ENCODE measurements around the gene LAIR2. TPM values are rescaled to one million over a fixed set of nuclear protein-coding genes. Genes with fewer than 3 reads are reported as not detected.

The LAIR2 gene
- total and polyA plus RNA-seq, 2 of the 13 experiments (the other 11 are each of a cell fraction or from before 2014, with no cell fraction given): 1.3 to 1.9 TPM

DNA sequence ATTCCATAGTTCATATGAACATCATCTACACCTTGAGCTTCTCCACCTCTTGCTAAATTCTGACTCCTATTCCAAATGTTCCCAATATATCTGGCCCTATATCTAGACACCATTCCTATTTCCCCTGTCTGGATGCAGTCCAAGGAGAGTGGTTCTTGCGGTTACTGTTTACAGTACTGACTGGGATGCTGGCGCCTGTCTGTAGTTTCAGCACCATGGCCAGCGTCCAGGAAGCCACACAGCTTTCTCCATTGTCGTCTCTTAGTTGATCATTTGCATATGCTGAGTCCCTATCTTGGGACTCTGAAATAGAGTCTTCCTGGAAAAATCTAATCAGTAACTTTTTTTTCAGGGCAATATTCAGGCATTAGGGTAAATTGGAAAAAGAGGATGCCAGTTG lies 14.9 kb downstream of the LAIR2 start (continued):
- TF ChIP-seq RXRB (CRISPR knock-in tag; IDR thresholded peaks at IDR 0.05; ENCODE audit: borderline replicate concordance) (peak; percentile 59; the same call in 1 of the 2 replicates), KMT2B (CRISPR knock-in tag; IDR thresholded peaks at IDR 0.05) (peak; percentile 26; the same call in 1 of the 2 replicates), JDP2 (CRISPR knock-in tag; IDR thresholded peaks at IDR 0.05; ENCODE audit: borderline replicate concordance) (no peak), ZFY (CRISPR knock-in tag; IDR thresholded peaks at IDR 0.05) (0 out of 2 replicates have a peak, but pooled peaks have one; percentile 20), SOX5 (CRISPR knock-in tag; IDR thresholded peaks at IDR 0.05; ENCODE audit: borderline replicate concordance) (peak; percentile 26; the same call in 1 of the 2 replicates)
- TF ChIP-seq, protein P1, sequence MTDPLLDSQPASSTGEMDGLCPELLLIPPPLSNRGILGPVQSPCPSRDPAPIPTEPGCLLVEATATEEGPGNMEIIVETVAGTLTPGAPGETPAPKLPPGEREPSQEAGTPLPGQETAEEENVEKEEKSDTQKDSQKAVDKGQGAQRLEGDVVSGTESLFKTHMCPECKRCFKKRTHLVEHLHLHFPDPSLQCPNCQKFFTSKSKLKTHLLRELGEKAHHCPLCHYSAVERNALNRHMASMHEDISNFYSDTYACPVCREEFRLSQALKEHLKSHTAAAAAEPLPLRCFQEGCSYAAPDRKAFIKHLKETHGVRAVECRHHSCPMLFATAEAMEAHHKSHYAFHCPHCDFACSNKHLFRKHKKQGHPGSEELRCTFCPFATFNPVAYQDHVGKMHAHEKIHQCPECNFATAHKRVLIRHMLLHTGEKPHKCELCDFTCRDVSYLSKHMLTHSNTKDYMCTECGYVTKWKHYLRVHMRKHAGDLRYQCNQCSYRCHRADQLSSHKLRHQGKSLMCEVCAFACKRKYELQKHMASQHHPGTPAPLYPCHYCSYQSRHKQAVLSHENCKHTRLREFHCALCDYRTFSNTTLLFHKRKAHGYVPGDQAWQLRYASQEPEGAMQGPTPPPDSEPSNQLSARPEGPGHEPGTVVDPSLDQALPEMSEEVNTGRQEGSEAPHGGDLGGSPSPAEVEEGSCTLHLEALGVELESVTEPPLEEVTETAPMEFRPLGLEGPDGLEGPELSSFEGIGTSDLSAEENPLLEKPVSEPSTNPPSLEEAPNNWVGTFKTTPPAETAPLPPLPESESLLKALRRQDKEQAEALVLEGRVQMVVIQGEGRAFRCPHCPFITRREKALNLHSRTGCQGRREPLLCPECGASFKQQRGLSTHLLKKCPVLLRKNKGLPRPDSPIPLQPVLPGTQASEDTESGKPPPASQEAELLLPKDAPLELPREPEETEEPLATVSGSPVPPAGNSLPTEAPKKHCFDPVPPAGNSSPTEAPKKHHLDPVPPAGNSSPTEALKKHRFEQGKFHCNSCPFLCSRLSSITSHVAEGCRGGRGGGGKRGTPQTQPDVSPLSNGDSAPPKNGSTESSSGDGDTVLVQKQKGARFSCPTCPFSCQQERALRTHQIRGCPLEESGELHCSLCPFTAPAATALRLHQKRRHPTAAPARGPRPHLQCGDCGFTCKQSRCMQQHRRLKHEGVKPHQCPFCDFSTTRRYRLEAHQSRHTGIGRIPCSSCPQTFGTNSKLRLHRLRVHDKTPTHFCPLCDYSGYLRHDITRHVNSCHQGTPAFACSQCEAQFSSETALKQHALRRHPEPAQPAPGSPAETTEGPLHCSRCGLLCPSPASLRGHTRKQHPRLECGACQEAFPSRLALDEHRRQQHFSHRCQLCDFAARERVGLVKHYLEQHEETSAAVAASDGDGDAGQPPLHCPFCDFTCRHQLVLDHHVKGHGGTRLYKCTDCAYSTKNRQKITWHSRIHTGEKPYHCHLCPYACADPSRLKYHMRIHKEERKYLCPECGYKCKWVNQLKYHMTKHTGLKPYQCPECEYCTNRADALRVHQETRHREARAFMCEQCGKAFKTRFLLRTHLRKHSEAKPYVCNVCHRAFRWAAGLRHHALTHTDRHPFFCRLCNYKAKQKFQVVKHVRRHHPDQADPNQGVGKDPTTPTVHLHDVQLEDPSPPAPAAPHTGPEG (CRISPR knock-in tag; IDR thresholded peaks at IDR 0.05): no peak
- TF ChIP-seq, protein P2, sequence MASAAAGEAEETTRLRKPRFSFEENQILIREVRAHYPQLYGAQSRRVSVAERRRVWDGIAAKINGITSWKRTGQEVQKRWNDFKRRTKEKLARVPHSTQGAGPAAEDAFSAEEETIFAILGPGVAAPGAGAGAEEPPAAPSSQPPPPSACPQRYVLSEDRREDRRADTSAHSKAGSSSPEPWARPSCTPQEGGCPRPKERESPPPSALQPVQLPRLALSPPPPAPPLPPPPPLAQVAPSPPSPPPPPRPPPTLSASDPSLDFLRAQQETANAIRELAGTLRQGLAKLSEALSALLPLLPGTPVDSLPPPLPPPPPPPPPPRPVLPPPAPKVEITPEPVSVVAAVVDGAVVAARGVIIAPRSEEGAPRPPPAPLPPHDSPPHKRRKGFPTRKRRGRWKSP (CRISPR knock-in tag; IDR thresholded peaks at IDR 0.05): 0 out of 2 replicates have a peak, but pooled peaks have one; percentile 34
- TF ChIP-seq, protein P3, sequence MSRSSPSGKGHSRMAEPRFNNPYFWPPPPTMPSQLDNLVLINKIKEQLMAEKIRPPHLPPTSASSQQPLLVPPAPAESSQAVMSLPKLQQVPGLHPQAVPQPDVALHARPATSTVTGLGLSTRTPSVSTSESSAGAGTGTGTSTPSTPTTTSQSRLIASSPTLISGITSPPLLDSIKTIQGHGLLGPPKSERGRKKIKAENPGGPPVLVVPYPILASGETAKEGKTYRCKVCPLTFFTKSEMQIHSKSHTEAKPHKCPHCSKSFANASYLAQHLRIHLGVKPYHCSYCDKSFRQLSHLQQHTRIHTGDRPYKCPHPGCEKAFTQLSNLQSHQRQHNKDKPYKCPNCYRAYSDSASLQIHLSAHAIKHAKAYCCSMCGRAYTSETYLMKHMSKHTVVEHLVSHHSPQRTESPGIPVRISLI (CRISPR knock-in tag; IDR thresholded peaks at IDR 0.05; ENCODE audit: borderline replicate concordance): no peak
- TF ChIP-seq, protein P4, sequence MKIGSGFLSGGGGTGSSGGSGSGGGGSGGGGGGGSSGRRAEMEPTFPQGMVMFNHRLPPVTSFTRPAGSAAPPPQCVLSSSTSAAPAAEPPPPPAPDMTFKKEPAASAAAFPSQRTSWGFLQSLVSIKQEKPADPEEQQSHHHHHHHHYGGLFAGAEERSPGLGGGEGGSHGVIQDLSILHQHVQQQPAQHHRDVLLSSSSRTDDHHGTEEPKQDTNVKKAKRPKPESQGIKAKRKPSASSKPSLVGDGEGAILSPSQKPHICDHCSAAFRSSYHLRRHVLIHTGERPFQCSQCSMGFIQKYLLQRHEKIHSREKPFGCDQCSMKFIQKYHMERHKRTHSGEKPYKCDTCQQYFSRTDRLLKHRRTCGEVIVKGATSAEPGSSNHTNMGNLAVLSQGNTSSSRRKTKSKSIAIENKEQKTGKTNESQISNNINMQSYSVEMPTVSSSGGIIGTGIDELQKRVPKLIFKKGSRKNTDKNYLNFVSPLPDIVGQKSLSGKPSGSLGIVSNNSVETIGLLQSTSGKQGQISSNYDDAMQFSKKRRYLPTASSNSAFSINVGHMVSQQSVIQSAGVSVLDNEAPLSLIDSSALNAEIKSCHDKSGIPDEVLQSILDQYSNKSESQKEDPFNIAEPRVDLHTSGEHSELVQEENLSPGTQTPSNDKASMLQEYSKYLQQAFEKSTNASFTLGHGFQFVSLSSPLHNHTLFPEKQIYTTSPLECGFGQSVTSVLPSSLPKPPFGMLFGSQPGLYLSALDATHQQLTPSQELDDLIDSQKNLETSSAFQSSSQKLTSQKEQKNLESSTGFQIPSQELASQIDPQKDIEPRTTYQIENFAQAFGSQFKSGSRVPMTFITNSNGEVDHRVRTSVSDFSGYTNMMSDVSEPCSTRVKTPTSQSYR (CRISPR knock-in tag; IDR thresholded peaks at IDR 0.05; ENCODE audit: borderline replicate concordance): peak; percentile 21; the same call in 1 of the 2 replicates
- TF ChIP-seq, protein P5, sequence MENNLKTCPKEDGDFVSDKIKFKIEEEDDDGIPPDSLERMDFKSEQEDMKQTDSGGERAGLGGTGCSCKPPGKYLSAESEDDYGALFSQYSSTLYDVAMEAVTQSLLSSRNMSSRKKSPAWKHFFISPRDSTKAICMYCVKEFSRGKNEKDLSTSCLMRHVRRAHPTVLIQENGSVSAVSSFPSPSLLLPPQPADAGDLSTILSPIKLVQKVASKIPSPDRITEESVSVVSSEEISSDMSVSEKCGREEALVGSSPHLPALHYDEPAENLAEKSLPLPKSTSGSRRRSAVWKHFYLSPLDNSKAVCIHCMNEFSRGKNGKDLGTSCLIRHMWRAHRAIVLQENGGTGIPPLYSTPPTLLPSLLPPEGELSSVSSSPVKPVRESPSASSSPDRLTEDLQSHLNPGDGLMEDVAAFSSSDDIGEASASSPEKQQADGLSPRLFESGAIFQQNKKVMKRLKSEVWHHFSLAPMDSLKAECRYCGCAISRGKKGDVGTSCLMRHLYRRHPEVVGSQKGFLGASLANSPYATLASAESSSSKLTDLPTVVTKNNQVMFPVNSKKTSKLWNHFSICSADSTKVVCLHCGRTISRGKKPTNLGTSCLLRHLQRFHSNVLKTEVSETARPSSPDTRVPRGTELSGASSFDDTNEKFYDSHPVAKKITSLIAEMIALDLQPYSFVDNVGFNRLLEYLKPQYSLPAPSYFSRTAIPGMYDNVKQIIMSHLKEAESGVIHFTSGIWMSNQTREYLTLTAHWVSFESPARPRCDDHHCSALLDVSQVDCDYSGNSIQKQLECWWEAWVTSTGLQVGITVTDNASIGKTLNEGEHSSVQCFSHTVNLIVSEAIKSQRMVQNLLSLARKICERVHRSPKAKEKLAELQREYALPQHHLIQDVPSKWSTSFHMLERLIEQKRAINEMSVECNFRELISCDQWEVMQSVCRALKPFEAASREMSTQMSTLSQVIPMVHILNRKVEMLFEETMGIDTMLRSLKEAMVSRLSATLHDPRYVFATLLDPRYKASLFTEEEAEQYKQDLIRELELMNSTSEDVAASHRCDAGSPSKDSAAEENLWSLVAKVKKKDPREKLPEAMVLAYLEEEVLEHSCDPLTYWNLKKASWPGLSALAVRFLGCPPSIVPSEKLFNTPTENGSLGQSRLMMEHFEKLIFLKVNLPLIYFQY (CRISPR knock-in tag; IDR thresholded peaks at IDR 0.05; ENCODE audit: borderline replicate concordance): peak; percentile 62; the same call in 1 of the 2 replicates
- TF ChIP-seq, protein P6, sequence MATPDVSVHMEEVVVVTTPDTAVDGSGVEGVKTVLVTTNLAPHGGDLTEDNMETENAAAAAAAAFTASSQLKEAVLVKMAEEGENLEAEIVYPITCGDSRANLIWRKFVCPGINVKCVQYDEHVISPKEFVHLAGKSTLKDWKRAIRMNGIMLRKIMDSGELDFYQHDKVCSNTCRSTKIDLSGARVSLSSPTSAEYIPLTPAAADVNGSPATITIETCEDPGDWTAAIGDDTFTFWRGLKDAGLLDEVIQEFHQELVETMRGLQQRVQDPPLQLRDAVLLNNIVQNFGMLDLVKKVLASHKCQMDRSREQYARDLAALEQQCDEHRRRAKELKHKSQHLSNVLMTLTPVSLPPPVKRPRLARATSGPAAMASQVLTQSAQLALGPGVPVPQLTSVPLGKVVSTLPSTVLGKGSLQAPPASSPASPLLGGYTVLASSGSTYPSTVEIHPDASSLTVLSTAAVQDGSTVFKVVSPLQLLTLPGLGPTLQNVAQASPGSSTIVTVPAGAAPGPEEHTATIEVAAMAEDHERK (CRISPR knock-in tag; IDR thresholded peaks at IDR 0.05; ENCODE audit: low read depth): no peak
